IPS-18a (cell line): ENCODE results near the gene ABRACL.

Experiments used
- H3K27ac ChIP-seq: one replicate; pipeline ENCODE4 v1.5.1; 2013; ENCODE audit warnings: low read length
- H3K27me3 ChIP-seq: one replicate; pipeline ENCODE4 v1.6.1; 2013; ENCODE audit warnings: mild to moderate bottlenecking, low read length; ENCODE audit not compliant: control insufficient read depth, insufficient read depth
- H3K36me3 ChIP-seq: one replicate; pipeline ENCODE4 v1.6.1; 2013; ENCODE audit warnings: low read depth, low read length; ENCODE audit not compliant: control insufficient read depth
- H3K4me1 ChIP-seq: one replicate; pipeline ENCODE4 v1.6.1; 2013; ENCODE audit warnings: low read depth, low read length; ENCODE audit not compliant: control insufficient read depth
- H3K4me3 ChIP-seq: one replicate; pipeline ENCODE4 v1.5.1; 2013; ENCODE audit warnings: low read length
- H3K9ac ChIP-seq: one replicate; pipeline ENCODE4 v1.6.1; 2013; ENCODE audit warnings: mild to moderate bottlenecking, low read length, moderate library complexity
- H3K9me3 ChIP-seq: one replicate; pipeline ENCODE4 v1.6.1; 2013; ENCODE audit warnings: low read depth, low read length; ENCODE audit not compliant: control insufficient read depth

Gene ABRACL

GRCh38 chr6:139062932-139063646, 34.5 kb downstream of the ABRACL start:
- Histone ChIP-seq H3K36me3 (no peaks in the 10 kb centered on the region), H3K9me3 (no peaks in the 10 kb centered on the region), H3K4me3 (no peak overlapping the region), H3K27ac (no peak overlapping the region), H3K27me3 (no peaks in the 10 kb centered on the region), H3K4me1 (no peaks in the 10 kb centered on the region), H3K9ac (no peak overlapping the region)

GRCh38 chr6:139064981-139065665, 36.6 kb downstream of the ABRACL start:
- Histone ChIP-seq H3K9ac (no peak overlapping the region), H3K9me3 (no peaks in the 10 kb centered on the region), H3K4me1 (no peaks in the 10 kb centered on the region), H3K27ac (no peak overlapping the region), H3K27me3 (no peaks in the 10 kb centered on the region), H3K4me3 (no peak overlapping the region), H3K36me3 (no peaks in the 10 kb centered on the region)

GRCh38 chr6:139066080-139066479, 37.5 kb downstream of the ABRACL start:
- no peaks in the 10 kb centered on the region for H3K9me3 ChIP-seq
- H3K36me3 ChIP-seq: no peaks in the 10 kb centered on the region
- no peaks in the 10 kb centered on the region for H3K4me1 ChIP-seq
- H3K27ac ChIP-seq: no peak overlapping the region
- H3K27me3 ChIP-seq: no peaks in the 10 kb centered on the region
- no peak overlapping the region for H3K4me3 ChIP-seq
- no peak overlapping the region for H3K9ac ChIP-seq

GRCh38 chr6:139068846-139069245, 40.3 kb downstream of the ABRACL start:
- Histone ChIP-seq H3K36me3 (no peaks in the 10 kb centered on the region), H3K27me3 (no peaks in the 10 kb centered on the region), H3K9me3 (no peaks in the 10 kb centered on the region), H3K4me1 (no peaks in the 10 kb centered on the region), H3K9ac (no peak overlapping the region), H3K4me3 (no peak overlapping the region), H3K27ac (no peak overlapping the region)

GRCh38 chr6:139073118-139073517, 44.6 kb downstream of the ABRACL start:
- Histone ChIP-seq H3K4me1 (no peaks in the 10 kb centered on the region), H3K9ac (no peak overlapping the region), H3K27me3 (no peaks in the 10 kb centered on the region), H3K9me3 (no peaks in the 10 kb centered on the region), H3K4me3 (no peak overlapping the region), H3K27ac (no peak overlapping the region), H3K36me3 (no peaks in the 10 kb centered on the region)

GRCh38 chr6:139079018-139079417, 50.5 kb downstream of the ABRACL start:
- H3K9ac ChIP-seq: no peak overlapping the region
- no peaks in the 10 kb centered on the region for H3K9me3 ChIP-seq
- no peaks in the 10 kb centered on the region for H3K27me3 ChIP-seq
- peaks cover 4% of the 10 kb centered on the region for H3K4me1 ChIP-seq
- no peak overlapping the region for H3K4me3 ChIP-seq
- H3K36me3 ChIP-seq: no peaks in the 10 kb centered on the region
- no peak overlapping the region for H3K27ac ChIP-seq

- Histone ChIP-seq H3K4me1 (peaks cover 4% of the 10 kb centered on the region), H3K9me3 (no peaks in the 10 kb centered on the region), H3K9ac (no peak overlapping the region), H3K27ac (no peak overlapping the region), H3K36me3 (no peaks in the 10 kb centered on the region), H3K4me3 (no peak overlapping the region), H3K27me3 (no peaks in the 10 kb centered on the region)
These were observed 51.8 kb downstream of the ABRACL start for GRCh38 chr6:139080255-139080920.

- no peaks in the 10 kb centered on the region for H3K36me3 ChIP-seq
- no peak overlapping the region for H3K4me3 ChIP-seq
- no peaks in the 10 kb centered on the region for H3K9me3 ChIP-seq
- peaks cover 4% of the 10 kb centered on the region for H3K4me1 ChIP-seq
- no peak overlapping the region for H3K9ac ChIP-seq
- no peaks in the 10 kb centered on the region for H3K27me3 ChIP-seq
- no peak overlapping the region for H3K27ac ChIP-seq
These were observed 52.9 kb downstream of the ABRACL start for GRCh38 chr6:139081471-139081870.

- Histone ChIP-seq H3K9ac (no peak overlapping the region), H3K27ac (no peak overlapping the region), H3K36me3 (no peaks in the 10 kb centered on the region), H3K27me3 (no peaks in the 10 kb centered on the region), H3K9me3 (no peaks in the 10 kb centered on the region), H3K4me3 (no peak overlapping the region), H3K4me1 (peaks cover 4% of the 10 kb centered on the region)
These were observed 53.8 kb downstream of the ABRACL start for GRCh38 chr6:139082370-139082769.

- Histone ChIP-seq H3K9me3 (no peaks in the 10 kb centered on the region), H3K4me3 (no peak overlapping the region), H3K36me3 (no peaks in the 10 kb centered on the region), H3K27ac (no peak overlapping the region), H3K9ac (no peak overlapping the region), H3K27me3 (no peaks in the 10 kb centered on the region), H3K4me1 (no peaks in the 10 kb centered on the region)
These were observed 63.3 kb downstream of the ABRACL start for GRCh38 chr6:139091826-139092225.
